ENCODE measurements around the gene QRICH1. TPM values are rescaled to one million over a fixed set of nuclear protein-coding genes. Genes with fewer than 3 reads are reported as not detected.

The QRICH1 gene
- total and polyA plus RNA-seq, 12 donors, result 46.2 to 101 (median 78.9) TPM

- TF ChIP-seq CTCF (IDR thresholded peaks at IDR 0.05) (peak in 5 of 6 experiments; percentile 24 to 37 (median 30)), POLR2A (IDR thresholded peaks at IDR 0.05) (peak; percentile 57 to 91)
- intact Hi-C loops (cut with DNase I), result no loop called here
- H3K27me3 ChIP-seq, result no peaks in the 10 kb centered on the region
- H3K27ac ChIP-seq, result peak within 1 kb of the TSS; percentile 65 to 99 (median 89)
- H3K36me3 ChIP-seq (replicated peaks in 1 of 2), result no peaks in the 10 kb centered on the region
- peaks cover 15 to 25% of the 10 kb centered on the region in 2 donors for H3K4me1 ChIP-seq (replicated peaks in 1 of 2)
- WGBS, 4 donors, result 0 to 1% (median 1%) methylated on average over 42 to 91 of the region's 91 CpGs; no CpG with 5 or more reads in 1 of the 4 donors
- no peaks in the 10 kb centered on the region for H3K9me3 ChIP-seq (replicated peaks in 1 of 3)
- H3K4me3 ChIP-seq, result peak within 1 kb of the TSS; percentile 35 to 91 (median 75)
- DNase-seq, result peak; percentile 84 to 95 (median 92)
Measured at GRCh38 chr3:48989796-48990635, 103.9 kb downstream of the QRICH1 start, which contains the start of gene P4HTM. Gene P4HTM, plus strand, starts transcription at chr3:48990241. Its CDS starts 16 bp downstream, at chr3:48990257.

GRCh38 chr3:48989126-48989795 is 104.6 kb downstream of the QRICH1 start:
- no peaks in the 10 kb centered on the region for H3K27me3 ChIP-seq
- WGBS, 4 donors, result 2 to 13% (median 2%) methylated on average over 7 to 21 of the region's 21 CpGs
- H3K36me3 ChIP-seq (replicated peaks in 1 of 2), result peaks cover 0 to 1% of the 10 kb centered on the region in 2 donors
- intact Hi-C loops (cut with DNase I), result no loop called here
- H3K4me1 ChIP-seq (replicated peaks in 1 of 2), result peaks cover 15 to 25% of the 10 kb centered on the region in 2 donors
- no peaks in the 10 kb centered on the region for H3K9me3 ChIP-seq (replicated peaks in 1 of 3)
- TF ChIP-seq CTCF (IDR thresholded peaks at IDR 0.05) (no peak), POLR2A (IDR thresholded peaks at IDR 0.05) (no peak)
- DNase-seq, result peak in 3 of 7 donors; percentile 19 to 73 (median 44)
- H3K4me3 ChIP-seq, result peak overlapping the region in 3 of 4 donors; percentile 31 to 91 (median 71)
- H3K27ac ChIP-seq, result peak overlapping the region; percentile 65 to 99 (median 89)

- WGBS, 4 donors, result 90 to 93% (median 93%) methylated on average over 7 of the region's 7 CpGs
- H3K27ac ChIP-seq, result no peak overlapping the region
- H3K4me1 ChIP-seq (replicated peaks in 1 of 2), result peaks cover 9 to 13% of the 10 kb centered on the region in 2 donors
- H3K4me3 ChIP-seq, result no peak overlapping the region
- intact Hi-C loops (cut with DNase I), result no loop called here
- DNase-seq, result no peak
- TF ChIP-seq POLR2A (IDR thresholded peaks at IDR 0.05) (no peak), CTCF (IDR thresholded peaks at IDR 0.05) (no peak)
- no peaks in the 10 kb centered on the region for H3K9me3 ChIP-seq (replicated peaks in 1 of 3)
- peaks cover 0 to 33% of the 10 kb centered on the region in 2 donors for H3K36me3 ChIP-seq (replicated peaks in 1 of 2)
- H3K27me3 ChIP-seq, result no peaks in the 10 kb centered on the region
Measured at GRCh38 chr3:48985831-48986376, 108.0 kb downstream of the QRICH1 start.

GRCh38 chr3:48984663-48985062 is 109.2 kb downstream of the QRICH1 start:
- DNase-seq, result no peak
- intact Hi-C loops (cut with DNase I), result no loop called here
- peaks cover 0 to 45% of the 10 kb centered on the region in 2 donors for H3K36me3 ChIP-seq (replicated peaks in 1 of 2)

More at GRCh38 chr3:48984663-48985062, 109.2 kb downstream of the QRICH1 start:
- Histone ChIP-seq H3K27ac (no peak overlapping the region), H3K9me3 (replicated peaks in 1 of 3) (no peaks in the 10 kb centered on the region), H3K4me3 (no peak overlapping the region), H3K4me1 (replicated peaks in 1 of 2) (peaks cover 8 to 12% of the 10 kb centered on the region in 2 donors), H3K27me3 (no peaks in the 10 kb centered on the region)
- no peak for TF ChIP-seq POLR2A (IDR thresholded peaks at IDR 0.05)
- TF ChIP-seq CTCF (IDR thresholded peaks at IDR 0.05), result no peak
